Right forelimb (tissue), 1 donor: ENCODE data around the gene LMCD1.
A peak's percentile ranks its signal among the peaks of the same experiment; 100 is the strongest.
"Not testable (repeated sequence)": the region's sequence is repeated elsewhere in the genome, so short reads cannot be mapped to it uniquely, and the experiment has no call there.

Source experiments
- DNase-seq: peaks from one replicate; pipeline ENCODE4 v3.0.0-alpha.2; 2018

Gene LMCD1

DNA sequence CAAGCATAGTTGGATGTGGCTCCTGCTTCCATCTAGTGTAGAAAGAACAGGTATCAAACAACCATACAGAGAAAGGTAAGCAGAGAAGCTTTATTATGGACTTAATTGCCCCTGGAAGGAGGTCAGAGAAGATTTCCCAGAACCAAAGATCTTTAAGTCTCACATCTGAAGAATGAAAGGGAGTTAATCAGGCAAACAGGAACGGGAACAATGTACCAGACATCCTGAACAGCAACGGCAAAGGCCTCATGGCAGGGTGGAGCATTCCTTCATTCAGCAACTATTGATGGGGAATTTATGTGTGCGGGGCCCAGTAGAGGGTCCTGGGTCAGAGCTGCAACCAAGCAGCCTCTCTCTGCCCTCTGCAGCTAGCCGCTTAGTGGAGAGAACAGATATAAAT lies 61.5 kb downstream of the LMCD1 start:
- no peak for DNase-seq

DNA sequence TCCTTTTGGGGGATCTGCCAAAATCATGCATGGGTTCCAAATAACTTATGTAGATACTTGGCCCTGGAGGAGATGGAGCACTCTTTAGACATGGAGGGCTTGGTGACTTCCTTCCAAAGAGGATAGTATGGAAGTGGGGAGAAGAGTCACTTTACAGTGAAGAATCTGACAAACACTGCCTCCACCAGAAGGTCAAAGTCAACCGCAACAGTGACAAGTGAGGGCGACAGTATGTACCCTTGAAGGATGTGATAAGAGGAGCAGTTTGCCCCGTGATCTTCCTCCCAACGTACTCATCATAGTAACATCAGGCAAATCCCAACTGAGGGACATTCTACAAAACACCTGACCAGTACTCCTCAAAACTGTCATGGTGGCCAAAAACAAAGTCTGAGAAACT lies 62.0 kb downstream of the LMCD1 start:
- no peak for DNase-seq

DNA sequence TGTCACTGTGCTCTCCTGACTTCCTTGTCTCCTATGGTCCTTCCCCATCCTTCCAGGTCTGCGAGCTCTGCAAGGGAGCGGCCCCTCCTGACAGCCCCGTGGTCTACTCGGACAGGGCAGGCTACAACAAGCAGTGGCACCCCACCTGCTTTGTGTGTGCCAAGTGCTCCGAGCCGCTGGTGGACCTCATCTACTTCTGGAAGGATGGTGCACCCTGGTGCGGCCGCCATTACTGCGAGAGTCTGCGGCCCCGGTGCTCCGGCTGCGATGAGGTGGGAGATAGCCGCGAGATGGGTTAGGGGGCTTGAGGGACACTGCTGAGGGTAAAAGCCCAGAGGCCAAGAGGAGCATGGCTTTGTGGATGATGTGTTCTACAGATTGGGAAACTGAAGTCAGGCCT lies 63.8 kb downstream of the LMCD1 start:
- DNase-seq: no peak

DNA sequence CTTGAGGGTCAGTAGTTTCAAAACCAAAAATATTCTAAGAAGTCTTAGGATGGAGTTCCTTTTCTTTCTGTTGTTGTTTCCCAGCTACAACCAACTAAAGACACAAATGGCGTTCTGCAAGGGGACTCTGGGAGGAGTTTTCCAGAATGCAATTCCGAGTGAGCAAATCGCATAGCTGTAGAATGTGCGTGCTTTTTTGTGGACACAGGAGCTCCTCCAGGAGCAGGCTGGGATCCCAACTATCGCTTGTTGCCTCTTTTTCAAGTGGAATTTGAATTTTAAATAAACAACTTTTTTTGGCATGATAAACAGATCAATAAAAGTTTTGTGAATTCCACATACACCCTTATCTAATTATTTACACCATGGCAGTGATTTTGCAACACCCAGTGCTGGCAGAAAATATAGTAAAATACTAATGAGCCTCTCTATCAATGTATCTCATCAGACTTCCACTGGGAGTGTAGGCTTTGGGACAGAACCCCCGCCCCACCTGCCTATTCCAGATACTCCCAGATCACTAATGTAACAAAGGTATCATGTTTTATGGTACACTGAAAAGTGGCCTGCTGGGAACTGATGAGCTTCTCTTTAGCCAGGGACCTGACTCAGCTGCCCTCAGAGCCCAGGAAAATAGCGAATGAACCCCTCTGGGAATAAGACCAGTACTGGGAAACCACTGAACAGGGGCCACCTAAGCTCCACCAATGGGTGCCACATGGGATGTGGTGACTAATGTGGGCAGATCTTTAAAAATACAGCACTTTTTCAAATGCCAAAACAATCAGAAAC lies 66.4 kb downstream of the LMCD1 start:
- no peak for DNase-seq

DNA sequence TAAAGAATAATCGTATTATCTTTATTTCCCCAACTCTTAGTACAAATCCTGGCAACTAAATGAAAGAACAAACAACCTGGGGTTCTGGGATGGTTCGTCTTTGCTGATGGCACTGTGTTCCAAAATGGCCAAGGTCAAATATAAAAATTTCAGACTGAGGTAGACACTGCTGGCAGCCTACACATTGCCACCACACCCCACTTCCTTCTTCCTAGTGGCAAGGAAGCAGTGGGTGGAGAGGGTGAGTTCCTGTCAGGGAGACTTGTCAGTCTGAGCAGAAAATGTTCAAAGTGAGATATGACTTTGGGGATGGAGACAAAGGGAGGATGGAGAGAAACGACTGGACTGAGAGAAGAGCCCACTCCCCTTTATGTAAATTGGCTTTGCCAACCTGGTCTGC lies 69.6 kb downstream of the LMCD1 start:
- DNase-seq: no peak

DNA sequence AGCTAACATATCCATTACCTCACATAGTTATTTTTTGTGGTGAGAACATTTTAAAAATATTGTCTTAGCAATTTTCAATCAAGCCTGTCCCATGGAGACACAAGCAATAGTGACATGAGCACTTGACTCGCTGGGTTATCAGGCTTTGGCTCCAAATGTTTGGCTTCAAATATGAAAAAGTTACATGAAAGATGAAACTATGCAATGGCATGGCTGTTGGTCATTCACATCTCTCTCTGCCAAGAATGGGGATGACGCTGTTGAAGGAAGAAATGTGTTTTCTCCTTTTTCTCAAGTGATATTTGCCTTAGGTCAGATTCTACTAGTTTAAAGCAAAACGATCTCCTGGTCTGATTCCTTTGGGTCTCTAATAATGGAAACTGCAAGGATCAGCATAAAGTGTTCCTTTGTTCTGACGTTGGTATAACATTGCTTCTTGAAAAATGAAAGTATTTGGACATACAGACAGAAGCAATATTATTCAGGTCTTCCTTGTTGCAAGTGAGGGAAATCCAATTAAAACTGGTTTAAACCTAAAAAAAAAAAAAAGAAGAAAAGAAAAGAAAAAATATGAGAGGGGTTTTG lies 71.8 kb downstream of the LMCD1 start:
- no peak for DNase-seq

DNA sequence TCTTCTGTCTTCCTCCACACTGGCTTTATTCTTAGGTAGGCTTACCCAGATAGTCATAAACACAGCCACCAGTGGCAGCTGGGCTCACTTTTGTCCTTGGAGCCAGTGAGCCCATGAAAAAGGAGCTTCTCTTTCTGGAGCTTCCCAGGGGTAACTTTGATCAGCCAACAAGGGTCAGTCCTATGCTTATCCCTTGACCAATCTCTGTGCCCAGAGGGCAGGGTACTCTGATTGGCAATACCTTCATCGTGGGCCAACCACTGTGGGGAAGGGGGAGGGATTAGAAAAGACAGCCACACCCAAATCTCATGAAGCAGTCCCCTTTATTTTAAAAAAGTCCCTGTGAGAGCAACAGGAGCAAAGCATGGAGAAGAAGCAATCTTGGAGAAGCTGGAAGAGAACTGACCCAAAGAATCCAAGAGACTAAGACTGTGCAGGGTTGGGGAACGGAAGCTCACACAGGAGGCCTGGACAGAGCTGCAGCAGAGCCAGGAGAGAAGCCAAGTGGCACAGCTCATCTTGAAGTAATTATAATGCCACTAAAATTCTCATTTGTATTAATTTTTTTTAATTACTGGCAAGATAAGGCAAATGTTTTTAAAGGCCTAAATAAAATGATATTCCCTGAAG lies 72.5 kb downstream of the LMCD1 start:
- no peak for DNase-seq

DNA sequence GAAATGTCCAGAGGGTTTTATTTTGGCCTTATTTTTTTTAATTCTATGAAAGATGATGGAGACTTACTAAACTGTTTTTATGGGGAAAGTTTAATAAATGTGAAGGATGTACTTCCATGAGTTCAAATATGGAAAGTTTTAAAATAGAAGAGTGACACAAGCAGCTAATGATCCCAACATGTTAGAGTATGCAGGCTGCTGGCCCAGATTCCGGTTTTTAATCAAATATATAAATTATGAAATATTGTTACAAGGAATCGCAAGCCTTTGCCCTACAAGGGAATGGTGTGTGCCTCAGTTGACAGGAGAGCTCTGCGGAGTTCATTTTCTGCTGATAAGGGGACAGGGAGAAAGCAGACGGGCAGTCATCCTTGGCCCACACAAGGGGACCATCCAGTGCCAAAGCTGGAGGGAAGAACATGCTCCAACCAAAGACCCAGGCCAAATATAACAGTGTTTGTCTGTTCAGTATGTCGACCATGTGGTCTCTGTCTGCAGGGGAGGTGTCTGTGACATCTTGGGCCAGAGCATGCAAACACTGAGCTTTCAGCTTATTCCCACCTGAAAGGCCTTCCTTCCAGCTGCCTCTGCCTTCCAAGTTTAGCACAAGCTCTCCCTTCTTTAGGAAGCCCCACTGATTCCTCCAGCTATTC lies 73.2 kb downstream of the LMCD1 start:
- no peak for DNase-seq

DNA sequence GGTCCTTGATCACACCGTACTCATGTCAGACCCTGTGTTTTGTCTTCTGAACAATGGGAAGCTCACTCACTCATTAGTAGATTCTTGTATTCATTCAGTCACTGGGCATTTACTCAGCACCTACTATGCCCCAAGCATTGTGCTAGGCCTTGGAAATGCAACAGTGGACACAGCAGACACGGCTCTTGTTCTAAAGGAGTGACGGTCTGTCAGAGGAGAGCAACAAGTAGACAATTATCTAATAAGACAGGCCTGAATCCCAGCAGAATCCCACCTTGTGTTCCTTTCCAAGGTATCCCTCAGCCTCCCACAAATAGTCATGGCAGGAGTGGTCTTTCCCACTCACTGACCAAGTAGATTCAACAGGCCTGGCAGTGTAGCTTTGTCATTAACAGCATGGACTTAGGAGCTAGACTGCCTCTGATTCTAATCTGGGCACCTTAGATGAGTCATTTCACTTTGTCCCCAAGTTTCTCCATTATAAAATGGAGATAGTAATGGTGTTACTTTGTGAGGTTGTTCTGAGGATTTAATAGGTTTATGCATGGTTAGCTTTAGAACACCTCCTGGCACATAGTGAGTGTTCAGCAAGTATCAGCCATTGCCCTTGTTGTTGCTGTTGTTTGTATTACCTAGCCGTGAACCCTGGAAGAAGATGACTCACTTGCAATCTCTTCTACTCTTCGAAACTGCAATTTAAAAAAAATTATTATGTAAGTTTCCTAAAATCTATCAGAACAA lies 73.9 kb downstream of the LMCD1 start:
- no peak for DNase-seq

DNA sequence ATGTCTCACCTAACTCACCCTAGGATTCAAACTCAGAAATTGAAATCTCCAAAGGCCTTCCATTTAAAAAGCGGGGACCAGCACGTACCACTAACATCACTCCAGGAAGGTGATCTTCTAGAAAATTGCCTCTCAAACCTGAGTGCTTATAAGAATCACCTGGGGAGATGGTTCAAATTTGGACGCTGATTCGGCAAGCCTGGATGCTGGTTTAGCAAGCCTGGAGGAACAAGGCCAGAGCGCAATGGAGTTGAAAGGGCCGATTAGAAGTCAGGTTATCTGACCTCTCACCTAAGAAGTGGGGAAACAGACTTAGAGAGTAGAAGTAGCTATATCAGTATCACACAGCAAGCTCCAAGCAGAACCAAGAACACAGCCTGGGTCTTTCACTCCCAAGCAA lies 74.8 kb downstream of the LMCD1 start:
- DNase-seq: no peak

DNA sequence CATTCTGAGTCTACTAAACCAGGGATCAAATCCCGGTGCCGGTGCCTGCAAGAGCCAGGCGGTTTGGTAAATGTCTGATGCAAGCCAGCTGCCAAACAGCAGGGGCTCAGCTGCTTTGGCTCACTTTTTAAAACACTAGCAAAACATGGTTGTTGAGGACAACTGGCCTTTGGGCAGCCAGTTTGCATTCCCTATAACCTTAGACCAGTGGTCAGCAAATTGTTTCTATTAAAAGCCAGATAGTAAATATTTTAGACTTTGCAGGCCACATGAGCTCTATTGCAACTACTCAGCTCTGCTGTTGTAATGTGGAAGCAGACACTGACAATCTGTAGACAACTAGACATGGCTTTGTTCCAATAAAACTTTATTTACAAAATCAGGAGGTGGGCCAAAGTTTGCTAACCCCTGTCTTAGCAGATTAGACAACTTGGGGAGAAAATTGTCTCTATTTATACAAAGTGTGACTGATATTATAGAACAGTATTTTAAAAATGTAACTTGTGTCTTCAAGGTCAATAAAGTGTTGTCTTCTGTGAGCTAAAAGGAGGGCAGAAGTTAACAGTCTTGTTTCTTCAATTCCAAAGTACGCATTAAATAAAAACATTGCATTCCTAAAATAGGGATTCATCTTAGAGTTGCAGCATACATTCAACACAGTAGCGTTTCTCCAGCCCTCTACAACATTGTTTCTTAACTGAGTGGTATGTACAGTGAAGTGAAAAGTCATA lies 75.4 kb downstream of the LMCD1 start:
- DNase-seq: no peak

DNA sequence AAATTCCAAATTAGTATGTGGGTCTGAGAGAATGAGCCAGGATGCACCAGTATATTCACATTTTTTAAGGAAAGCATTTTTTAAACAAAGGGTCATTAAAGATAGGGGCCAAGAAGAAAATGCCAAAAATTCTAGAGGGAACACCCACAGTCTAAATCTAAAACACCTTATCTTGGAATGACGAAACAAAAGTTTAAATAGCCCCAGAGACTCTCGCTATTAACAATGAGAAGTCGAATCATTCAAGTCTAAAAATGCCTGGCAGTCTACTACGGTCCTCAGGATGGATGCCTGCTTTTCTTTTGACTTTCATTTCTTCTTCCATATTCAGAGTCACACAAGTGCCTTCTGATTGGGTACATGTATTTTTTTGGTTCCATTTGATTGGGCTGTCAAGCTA lies 76.7 kb downstream of the LMCD1 start:
- DNase-seq: no peak

DNA sequence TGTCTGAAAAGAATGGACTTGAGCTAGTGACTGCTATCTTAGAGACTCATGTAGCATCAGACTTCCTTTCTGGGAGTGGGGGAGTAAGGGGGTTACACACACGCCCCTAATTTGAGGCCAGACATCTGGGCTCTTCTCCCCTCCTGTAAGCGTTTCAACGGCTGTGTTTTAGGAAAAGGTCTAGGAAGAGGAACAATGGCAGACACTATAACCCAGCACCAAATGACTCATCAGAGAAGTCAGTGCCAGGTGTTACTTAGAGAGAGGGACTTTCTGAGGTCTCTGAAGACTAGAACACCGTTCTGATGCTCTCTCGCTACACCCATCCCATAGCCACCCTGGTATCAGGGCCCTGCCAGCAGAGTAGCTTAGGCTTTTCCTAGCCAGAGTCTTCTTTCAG lies 77.5 kb downstream of the LMCD1 start:
- DNase-seq: no peak

DNA sequence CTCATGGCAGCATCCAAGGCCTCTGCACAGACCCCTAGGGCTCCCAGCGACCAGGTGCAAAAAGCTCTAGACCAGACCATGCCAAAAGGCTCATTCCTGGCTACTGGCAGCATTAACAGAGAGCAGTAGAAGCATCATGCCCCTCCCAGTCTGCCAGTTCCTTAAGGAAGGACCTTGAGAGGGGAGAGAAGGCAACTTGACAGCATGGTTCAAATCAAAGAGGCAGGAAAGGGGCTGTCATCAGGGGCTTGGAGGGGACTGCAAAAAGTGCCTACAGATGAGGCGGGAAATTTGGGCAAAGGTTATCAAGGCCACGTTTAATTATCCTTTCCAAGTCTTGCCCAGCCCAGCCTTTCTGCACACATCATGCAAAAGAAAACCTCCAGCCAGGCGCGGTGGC lies 78.3 kb downstream of the LMCD1 start:
- no peak for DNase-seq

DNA sequence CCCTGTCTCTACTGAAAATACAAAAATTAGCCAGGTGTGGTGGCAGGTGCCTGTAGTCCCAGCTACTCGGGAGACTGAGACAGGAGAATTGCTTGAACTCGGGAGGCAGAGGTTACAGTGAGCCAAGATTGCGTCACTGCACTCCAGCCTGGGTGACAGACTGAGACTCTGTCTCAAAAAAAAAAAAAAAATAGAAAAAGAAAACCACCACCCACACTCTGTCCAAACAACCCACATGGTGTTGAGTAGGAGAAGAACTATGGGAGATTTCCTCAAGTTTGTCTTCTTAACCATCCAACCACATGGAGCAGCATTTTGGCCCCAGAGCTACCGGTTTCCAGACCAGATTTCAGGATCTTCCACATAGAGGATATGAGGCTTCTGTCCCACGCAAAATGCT lies 78.8 kb downstream of the LMCD1 start:
- not testable (repeated sequence) for DNase-seq

DNA sequence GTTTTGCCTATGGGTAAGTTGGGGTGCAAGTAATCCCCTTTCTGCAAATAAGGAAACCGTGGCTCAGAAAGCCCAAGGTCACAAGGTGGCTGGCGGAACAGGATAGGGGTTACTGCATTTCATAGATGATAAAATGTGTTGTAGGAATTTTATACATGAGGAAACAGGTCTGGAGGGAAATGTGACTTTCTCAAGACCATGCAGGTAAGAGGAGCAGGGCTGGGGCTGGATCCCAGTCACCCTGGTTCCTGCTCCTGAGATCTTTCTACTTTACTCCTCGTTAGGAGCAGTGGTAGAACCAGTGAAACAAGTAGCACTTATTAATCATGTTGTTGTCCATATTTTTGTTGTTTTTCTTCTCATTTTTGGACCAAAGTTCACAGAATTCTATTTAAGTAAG lies 79.8 kb downstream of the LMCD1 start:
- DNase-seq: no peak

DNA sequence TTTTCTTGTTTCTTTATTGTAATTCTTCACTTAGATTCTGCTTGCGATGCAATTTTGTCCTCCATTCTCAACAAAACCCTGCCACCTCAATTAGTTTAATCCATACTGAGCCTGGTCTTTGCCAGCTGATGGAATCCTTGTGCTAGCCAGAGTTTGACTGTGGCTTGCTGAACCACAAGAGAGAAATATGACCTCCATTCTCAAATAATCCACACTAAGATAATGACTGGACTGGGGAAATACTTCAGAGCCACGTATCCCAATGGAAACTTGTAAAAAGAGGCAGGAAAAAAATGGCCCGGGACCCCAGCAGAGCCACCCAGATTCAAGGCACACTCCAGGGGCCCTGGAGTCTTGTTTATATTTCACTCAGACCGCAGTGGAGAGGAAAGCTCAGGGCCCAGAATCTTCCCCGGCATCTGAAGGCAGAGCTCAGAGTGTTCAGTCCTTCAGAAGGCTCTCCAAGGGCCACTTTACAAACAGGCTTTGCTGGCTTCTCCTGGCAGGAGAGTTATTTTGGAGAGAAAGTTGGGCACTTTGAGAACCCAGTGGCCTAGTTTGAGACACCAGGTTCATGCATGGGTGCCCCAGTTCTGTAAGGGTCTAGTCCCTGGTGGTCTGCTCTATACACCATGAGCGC lies 80.3 kb downstream of the LMCD1 start:
- DNase-seq: no peak

DNA sequence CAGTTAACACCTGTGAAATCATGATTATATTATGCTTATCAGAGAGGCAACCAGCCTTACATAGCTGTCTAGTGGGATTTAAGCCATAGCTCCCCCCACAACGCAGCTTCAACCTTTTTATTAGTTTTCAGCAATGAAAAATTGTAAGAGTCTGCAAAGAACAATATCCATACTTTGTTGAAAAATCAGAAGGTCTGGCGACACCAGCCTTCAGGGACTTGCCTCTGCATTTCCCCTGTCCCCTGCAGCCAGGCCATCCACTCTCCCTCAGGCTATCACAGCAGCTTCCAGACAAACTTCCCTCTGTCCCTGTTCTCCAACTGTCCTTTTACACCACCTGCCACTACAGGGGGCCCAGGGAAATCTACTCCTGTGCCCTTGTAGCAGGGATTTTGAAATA lies 83.0 kb downstream of the LMCD1 start:
- no peak for DNase-seq

DNA sequence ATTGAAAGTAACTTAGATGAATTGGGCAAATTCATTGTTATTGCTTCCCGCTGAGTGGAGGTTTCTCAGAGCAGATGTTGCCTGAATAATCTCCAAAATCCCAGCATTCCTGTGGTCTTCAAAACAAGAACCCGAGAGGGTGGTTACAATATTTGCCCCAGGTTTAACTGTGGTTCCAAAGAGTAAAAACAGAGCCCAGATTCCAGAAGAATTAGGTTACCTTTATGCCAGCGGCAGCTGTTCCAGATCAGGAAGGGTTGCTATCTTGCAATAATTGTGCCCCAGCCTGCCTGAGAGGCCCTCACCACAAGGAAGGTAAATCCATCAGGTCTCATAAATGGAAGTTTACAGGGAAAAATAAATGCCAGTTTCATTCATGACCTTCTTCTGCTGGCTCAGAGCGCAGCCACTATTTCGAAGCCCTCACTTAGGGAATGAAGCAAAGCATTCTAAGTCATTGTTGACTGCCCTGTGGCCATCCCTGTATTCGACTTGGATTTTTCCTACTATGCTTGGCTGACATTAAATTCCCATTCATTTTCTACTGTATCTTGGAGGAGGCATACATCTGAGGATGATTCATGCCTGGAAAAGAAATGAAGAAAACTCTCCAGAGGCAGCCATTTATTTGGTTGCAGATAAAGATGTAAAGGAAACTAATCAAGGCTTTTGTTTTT lies 88.4 kb downstream of the LMCD1 start:
- no peak for DNase-seq

DNA sequence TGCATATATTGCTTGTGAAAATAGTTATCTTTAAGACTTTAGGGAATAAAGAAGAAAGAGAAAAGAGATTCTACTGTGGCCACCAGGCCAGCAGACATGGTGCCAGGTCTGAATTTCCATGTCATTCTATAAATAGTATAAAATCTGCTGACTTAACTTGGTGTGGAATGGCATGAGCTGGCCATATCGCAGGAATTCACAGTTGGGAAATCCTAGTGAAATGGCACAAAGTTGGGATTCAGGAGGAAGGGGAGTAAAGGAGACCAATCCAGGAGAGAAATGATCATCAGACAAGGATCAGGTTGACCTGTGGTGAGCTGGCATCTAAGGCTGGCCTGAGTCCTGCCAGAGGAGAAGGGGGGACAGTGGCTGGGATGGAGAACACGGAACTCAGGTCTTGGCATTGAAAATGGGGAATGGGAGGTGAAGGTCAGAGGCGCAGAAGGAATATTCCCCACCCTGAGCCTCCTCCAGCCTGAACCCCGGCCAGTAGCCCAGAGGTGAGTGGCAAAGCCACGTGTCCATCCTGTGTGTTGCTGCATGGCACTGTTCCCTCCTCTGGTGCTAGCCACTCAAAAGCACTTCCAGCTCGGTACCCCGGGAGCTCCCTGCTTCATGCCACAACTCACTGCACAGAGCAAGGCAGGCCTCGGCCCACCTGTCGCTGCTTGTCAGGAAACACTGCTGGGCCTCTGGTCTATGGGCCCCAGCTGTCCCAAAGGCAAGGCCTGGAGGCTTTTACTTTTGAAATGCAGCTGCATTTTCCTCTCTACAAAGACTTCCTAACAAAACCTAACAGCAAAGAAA lies 91.6 kb downstream of the LMCD1 start:
- DNase-seq: peak; percentile 78

DNA sequence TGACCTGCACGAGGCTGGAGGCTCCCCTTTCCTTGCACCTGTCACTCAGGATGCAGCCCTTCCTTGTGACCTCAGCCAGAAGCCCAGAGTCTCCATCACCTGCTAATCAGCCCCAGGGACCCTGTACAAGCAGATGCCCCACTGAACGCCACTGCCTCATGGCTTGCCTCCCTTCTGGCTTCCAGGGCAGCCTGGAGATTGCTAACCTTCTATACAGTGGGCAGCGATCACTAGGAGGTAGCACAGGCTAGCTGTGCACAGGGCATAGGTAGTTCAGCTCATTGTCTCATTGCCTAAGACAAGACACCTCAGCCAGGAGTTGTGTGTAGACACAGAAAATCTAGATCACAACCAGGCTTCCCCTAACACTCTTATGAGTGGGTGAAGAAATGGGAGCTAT lies 93.6 kb downstream of the LMCD1 start:
- no peak for DNase-seq
